ENCODE data around the gene STOM.
A peak's percentile ranks its signal among the peaks of the same experiment; 100 is the strongest.

Gene STOM

GRCh38 chr9:121371495-121372061 lies 1.5 kb upstream of the STOM start:
- DNase-seq (ENCODE audit: low read depth), result no peak

DNA sequence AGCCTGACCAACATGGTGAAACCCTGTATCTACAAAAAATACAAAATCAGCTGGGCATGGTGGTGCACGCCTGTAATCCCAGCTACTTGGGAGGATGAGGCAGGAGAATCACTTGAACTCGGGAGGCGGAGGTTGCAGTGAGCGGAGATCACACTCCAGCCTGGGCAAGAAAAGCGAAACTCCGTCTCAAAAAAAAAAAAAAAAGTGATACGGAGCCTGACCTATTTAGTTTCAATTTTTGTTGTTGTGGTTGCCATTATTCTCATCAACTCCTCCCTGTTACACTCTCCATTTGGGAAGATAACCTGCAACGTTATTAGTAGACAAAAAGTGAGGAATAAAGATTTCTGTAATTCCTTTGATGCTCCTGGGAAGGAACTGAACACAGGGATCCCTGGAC lies 1.3 kb downstream of the STOM start:
- DNase-seq (ENCODE audit: low read depth), result no peak

GRCh38 chr9:121368138-121368522 lies 1.9 kb downstream of the STOM start:
- no peak for DNase-seq (ENCODE audit: low read depth)

GRCh38 chr9:121367306-121368137 lies 2.5 kb downstream of the STOM start:
- DNase-seq (ENCODE audit: low read depth), result no peak

- DNase-seq (ENCODE audit: low read depth), result no peak
Observed at GRCh38 chr9:121366611-121367192, 3.3 kb downstream of the STOM start.

DNA sequence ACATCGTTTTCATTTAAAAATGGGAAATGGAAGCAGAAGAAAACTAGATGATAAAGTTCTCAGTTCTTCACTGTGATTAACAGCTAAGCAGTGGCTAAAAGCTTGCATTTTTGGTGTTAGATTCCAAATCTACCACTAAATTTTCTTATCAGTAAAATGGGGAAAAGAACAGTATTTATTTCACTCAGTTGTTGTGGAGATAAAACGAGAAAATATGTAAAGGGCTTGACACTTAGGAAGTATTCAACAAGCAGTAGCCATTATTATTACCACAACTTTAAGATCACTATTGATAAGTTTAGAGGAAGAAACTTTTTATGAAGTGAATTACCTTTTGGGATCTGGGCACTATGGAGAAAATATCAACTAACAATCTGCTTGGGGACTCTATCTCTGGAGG lies 4.5 kb downstream of the STOM start:
- no peak for DNase-seq (ENCODE audit: low read depth)

GRCh38 chr9:121364886-121365285 lies 5.2 kb downstream of the STOM start:
- DNase-seq (ENCODE audit: low read depth), result no peak

DNA sequence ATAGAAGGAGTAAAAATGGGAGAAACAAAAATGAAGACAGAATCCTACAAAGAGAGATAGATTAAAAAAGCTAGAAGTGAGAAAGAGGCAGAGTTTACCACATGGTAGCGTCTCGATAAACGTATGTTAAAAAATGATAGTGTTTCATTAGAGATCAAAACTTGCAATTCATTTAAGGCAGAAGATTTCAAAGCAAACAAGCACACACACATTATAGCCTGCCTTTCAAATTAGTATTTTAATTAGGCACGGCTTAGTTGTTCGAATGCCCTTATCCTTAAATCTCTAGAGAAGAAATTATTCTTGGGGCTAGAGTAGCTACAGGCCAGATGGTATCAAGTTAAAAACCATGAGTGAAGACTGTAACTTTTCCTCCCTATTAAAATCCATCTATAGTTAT lies 6.0 kb downstream of the STOM start:
- no peak for DNase-seq (ENCODE audit: low read depth)

DNA sequence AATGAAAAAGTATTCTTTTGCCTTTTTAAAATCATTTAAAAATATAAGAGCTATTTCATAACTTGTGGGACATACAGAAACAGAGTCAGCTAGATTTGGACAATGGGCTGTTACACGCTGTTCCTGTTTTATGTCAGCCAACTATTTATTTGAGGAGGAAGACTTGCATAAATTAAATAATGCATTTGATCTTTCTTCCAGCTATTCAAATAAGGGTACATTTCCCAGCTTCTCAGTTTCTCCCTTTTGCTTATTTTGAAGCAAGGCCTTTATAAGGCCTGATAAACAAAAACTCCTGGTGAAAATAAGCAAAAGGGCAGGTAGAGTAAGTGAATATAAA lies 6.5 kb downstream of the STOM start:
- DNase-seq (ENCODE audit: low read depth), result no peak

GRCh38 chr9:121362813-121363621 lies 7.0 kb downstream of the STOM start:
- peak; percentile 78 for DNase-seq (ENCODE audit: low read depth)

GRCh38 chr9:121360601-121361374 lies 9.3 kb downstream of the STOM start:
- DNase-seq (ENCODE audit: low read depth), result peak; percentile 85

DNA sequence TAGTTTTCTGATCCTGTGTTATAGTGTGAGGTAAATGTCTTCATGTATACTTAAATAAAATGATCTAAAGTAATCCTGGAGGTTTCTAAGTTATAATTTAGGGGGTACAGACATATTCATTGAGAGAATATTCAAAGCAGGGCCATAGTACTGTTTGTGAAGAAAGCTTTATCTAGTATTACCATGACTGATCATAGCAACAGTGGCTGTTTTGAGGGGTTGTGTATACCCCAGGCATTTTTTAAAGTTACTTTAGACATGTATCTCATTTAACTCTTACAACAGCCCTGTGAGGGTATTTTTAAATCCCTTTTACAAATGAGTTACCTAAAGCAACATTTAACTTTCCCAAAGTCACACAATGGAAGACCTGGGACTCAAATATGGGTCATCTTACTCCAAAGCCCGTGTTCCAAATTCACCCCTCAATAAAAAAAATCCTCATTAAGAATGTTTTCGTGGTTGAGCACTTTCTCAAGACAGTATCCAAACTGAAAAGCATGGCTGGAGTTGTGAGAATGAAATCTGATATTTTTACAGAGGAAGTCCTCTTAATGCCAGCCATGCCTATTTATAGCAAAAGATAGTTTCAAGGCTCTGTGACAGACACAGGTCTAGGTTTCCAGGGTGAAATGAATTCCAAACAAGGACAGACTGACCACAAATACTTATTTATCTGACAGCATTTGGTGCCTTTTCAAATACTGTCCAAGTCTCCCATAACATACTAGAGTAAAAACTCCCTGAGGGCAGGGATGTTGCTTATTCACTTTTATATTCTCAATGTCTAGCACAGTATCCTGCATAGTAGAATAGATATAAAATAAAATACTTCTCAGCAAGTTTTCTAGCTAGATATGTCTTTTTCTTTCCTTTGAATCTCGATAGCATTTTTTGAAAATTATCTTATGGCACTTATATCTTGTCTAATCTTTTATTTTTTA lies 10.4 kb downstream of the STOM start:
- DNase-seq (ENCODE audit: low read depth), result no peak

- DNase-seq (ENCODE audit: low read depth), result no peak
Observed at GRCh38 chr9:121358751-121359150, 11.3 kb downstream of the STOM start.

DNA sequence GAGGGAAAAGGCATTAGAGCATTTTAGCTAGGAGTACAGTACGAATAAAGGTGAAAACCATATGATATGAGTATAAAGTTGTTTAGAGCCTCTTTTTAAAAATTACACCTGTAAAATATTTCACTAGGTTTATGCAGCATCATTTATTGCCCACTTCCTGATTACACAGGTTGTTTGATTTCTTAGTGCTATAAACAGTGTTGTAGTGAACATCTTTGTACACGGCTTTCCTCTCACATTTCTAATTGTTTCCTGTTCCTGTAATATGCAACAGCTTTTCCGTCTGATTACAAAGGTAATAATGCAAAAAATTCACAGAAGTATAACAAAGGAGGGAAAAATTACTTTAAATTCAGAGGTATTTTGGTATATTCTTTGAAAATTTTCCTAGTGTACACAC lies 13.0 kb downstream of the STOM start:
- DNase-seq (ENCODE audit: low read depth), result no peak

DNA sequence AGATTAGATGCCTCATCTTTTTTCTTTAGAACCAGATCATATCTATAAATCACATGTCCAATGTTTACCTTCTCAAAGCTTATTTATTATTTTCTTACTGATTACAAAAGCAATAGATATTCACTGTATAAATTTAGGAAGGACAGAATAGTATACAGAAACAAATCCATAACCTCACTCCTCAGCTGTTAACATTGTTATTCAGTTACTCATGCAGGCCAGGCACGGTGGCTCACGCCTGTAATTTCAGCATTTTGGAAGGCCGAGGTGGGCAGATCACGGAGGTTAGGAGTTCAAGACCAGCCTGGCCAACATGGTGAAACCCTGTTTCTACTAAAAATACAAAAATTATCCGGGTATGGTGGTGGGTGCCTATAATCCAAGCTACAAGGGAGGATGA lies 15.3 kb downstream of the STOM start:
- DNase-seq (ENCODE audit: low read depth), result no peak

DNA sequence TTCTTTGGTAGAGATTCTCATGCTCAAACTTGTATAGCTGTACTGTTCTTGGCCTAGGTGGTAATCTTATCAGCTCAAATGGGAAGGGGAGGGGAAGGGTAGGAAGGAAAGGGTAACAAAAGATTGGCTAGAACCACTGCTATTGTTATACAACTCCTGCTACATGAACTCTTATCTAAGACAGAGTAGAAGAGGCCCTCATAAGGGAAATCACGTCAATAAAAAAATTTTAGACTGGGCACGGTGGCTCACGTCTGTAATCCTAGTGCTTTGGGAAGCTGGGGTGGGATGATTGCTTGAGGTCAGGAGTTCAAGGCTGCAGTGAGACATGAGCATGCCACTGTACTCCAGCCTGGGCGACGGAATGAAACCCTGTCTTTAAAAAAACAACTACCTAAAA lies 15.9 kb downstream of the STOM start:
- no peak for DNase-seq (ENCODE audit: low read depth)

DNA sequence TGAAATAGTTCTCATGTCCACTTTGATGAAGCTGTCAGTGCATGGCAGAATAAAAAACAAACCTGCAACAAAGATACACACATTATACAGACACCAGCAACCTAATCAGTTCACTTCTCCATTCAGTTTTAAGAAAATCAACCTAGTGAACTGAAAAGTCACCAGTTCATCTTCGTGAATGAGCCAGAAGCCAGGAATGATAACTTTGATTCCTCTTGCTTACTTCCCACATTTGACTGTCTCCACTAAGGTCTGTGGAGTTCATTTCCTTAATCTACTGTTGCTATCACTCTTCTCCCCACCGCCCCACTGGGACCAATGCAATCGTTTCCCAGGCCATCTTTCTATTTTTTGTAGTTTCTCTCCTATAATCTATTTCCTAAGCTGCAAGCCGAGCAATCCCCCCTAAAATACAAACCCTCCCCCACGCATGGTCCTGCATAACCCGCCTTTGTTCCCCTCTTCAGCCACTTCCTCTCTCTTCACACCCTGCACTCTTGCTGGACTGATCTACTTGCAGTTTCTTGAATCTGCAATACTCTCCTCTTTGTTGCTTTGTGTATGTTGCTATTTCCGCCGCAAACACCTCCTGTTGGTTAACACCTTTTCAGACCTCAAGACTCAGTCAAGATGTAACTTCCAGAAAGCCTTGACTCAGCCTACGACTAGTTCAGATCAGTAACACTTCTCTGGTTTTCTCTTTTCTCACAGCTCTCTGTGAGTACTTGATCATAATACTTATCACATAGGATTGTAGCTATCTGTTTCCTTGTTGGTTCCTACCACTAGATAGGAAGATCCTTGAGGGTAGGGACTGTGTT lies 16.6 kb downstream of the STOM start:
- no peak for DNase-seq (ENCODE audit: low read depth)

GRCh38 chr9:121350993-121351561 lies 19.0 kb downstream of the STOM start:
- DNase-seq (ENCODE audit: low read depth), result peak; percentile 64

GRCh38 chr9:121350036-121350435 lies 20.0 kb downstream of the STOM start:
- DNase-seq (ENCODE audit: low read depth), result no peak

DNA sequence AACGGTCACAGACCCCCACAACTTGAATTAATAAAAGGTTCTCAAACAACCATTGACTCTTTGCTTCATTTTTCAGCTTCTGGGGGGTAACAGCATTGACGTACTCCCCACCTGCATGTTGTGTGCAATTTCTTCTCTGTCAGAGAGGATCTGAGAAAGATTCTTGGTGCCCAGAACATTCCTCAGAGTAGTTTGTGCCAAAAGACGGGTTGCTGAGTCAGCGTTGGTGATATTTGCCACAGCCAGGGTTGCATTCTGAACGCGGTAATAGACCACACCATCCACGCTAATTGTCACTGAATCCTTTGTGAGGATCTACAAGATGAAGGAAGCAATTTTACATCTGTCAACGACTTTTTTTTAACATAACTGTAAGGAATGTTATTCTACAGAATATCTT lies 21.0 kb downstream of the STOM start:
- DNase-seq (ENCODE audit: low read depth), result no peak

All from ELR (cell line).